Prostate gland (tissue), 2 donors: ENCODE results near the gene SYNE1. TPM values are rescaled to one million over a fixed set of nuclear protein-coding genes. Genes with fewer than 3 reads are reported as not detected.

Experiments used
- DNase-seq: peaks from one replicate; pipeline ENCODE4 v3.0.0-alpha.2; 2019; ENCODE audit warnings: low spot score
- H3K27ac ChIP-seq, 2 donors: fragments of 200-600 bp; sonication (generic); 2 replicates each; pipeline ENCODE4 v1.5.1; 2017 to 2019
- H3K27me3 ChIP-seq: fragments of 200-600 bp; sonication (generic); replicated peaks from 2 replicates; pipeline ENCODE4 v1.5.1; 2019; ENCODE audit not compliant: insufficient read depth
- H3K36me3 ChIP-seq, 2 donors: fragments of 200-600 bp; sonication (generic); 1 replicate in 1 of 2; 2 replicates in 1 of 2; pipeline versions ENCODE4 v1.5.1 to v1.8.1; 2017 to 2019
- H3K4me1 ChIP-seq: fragments of 200-600 bp; sonication (generic); replicated peaks from 2 replicates; pipeline ENCODE4 v1.5.1; 2019
- H3K4me3 ChIP-seq, 2 donors: fragments of 200-600 bp; sonication (generic); 2 replicates each; pipeline ENCODE4 v1.5.1; 2017 to 2019
- H3K9me3 ChIP-seq: fragments of 200-600 bp; sonication (generic); 2 replicates; pipeline ENCODE4 v1.5.1; 2017
- POLR2A ChIP-seq: fragments of 450-650 bp; IDR thresholded peaks from one replicate; pipeline ENCODE4 v1.6.1; 2016; ENCODE audit warnings: antibody characterized with exemption, mild to moderate bottlenecking
- POLR2AphosphoS5 ChIP-seq: sonication (generic); formaldehyde crosslinking; IDR thresholded peaks from one replicate; pipeline ENCODE4 v1.6.1; 2017; ENCODE audit warnings: antibody characterized with exemption
- WGBS: methylation state at CpG from one replicate; pipeline ENCODE4 v1.1.5; 2018; 5-methylcytosine and 5-hydroxymethylcytosine counted together
- intact Hi-C: fragments of 100-400 bp; cut with DNase I; formaldehyde crosslinking; loops from one replicate; pipeline ENCODE4 v1.14.2; 2022
- total RNA-seq, 2 donors: library from RNA; depleted of rRNA; stranded (reverse); fragments of >200 nt; gene quantifications; one replicate each; pipeline ENCODE4 v1.1.0, GENCODE V29; 2016
- TF ChIP-seq, protein P1 (sequence below), 4 experiments: fragments of 200-600 bp in 2 of 4; fragments of 450-650 bp in 2 of 4; sonication (generic) in 2 of 4; IDR thresholded peaks; 1 replicate in 3 of 4; 2 replicates in 1 of 4; pipeline ENCODE4 v1.5.1; 2016 to 2019; ENCODE audit warnings: antibody characterized with exemption in 4 of 4, mild to moderate bottlenecking in 2 of 4, moderate library complexity in 2 of 4

The SYNE1 gene
- total RNA-seq, 2 donors from 2014 or later = 36.5 to 154 TPM

DNA sequence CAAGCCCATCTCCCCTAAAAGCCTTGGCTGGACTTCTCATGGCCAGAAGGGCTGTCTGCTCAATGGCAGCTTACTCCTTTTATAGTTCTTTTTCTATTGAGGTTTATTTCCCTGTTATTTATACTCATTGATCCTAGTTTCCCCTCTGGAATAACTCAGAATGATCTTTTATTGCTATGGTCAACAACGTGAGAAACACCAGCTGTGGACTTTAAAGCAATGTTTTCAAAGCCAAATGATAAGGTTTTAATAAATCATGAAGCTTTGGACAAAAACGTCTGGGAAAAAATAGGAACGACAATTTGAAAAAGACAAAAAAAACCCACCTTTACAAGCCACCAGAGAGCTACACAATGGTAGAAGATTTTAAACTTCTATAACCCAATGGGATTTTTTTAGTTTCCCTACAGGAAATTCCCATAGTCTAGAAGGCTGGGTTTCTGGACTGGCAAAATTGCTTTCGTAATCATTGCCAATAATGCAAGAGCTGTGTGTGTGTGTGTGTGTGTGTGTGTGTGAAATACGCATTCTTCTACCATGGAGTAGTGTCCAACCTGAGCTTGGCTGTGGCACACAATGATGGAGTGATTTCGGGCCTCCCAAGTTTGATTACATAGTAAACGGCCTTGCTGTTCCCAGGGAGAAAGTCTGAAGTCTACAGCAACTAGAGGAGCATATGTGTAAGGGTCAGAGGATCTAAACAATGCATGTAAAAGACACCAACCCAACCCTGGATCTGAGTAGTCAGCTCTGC, 396.0 kb downstream of the SYNE1 start:
- Histone ChIP-seq H3K9me3 (no peaks in the 10 kb centered on the region), H3K36me3 (no peaks in the 10 kb centered on the region), H3K4me3 (no peak overlapping the region), H3K27ac (no peak overlapping the region), H3K27me3 (no peaks in the 10 kb centered on the region), H3K4me1 (no peaks in the 10 kb centered on the region)
- TF ChIP-seq, protein P1, sequence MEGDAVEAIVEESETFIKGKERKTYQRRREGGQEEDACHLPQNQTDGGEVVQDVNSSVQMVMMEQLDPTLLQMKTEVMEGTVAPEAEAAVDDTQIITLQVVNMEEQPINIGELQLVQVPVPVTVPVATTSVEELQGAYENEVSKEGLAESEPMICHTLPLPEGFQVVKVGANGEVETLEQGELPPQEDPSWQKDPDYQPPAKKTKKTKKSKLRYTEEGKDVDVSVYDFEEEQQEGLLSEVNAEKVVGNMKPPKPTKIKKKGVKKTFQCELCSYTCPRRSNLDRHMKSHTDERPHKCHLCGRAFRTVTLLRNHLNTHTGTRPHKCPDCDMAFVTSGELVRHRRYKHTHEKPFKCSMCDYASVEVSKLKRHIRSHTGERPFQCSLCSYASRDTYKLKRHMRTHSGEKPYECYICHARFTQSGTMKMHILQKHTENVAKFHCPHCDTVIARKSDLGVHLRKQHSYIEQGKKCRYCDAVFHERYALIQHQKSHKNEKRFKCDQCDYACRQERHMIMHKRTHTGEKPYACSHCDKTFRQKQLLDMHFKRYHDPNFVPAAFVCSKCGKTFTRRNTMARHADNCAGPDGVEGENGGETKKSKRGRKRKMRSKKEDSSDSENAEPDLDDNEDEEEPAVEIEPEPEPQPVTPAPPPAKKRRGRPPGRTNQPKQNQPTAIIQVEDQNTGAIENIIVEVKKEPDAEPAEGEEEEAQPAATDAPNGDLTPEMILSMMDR (IDR thresholded peaks at IDR 0.05) = no peak
- TF ChIP-seq POLR2AphosphoS5 = no peak
- TF ChIP-seq POLR2A = no peak
- intact Hi-C loops = no loop called here
- WGBS = 59% methylated on average over 7 of the region's 7 CpGs
- no peak for DNase-seq

DNA sequence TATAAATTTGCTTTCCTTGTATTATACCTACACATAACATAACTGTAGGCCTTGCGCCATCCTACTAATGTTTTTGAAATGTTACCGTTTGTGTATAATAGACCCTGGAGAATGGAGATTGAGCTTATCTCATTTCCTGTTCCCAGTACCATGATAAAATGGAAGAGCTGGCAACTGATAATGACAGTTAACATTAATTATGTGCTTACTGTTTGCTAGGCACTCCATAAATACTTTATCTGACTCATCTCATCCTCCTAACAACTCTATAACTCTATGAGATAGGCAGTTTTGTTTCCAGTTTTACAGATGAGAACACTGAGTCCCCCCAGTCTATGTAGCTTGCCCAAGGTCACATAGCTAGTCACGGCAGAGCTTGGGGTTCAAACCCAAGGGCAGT, 396.7 kb downstream of the SYNE1 start:
- Histone ChIP-seq H3K9me3 (no peaks in the 10 kb centered on the region), H3K36me3 (no peaks in the 10 kb centered on the region), H3K27me3 (no peaks in the 10 kb centered on the region), H3K4me1 (no peaks in the 10 kb centered on the region), H3K4me3 (no peak overlapping the region), H3K27ac (no peak overlapping the region)
- WGBS = 68% methylated on average over 3 of the region's 3 CpGs
- DNase-seq = no peak
- intact Hi-C loops = no loop called here
- no peak for TF ChIP-seq POLR2A
- TF ChIP-seq POLR2AphosphoS5 = no peak
- TF ChIP-seq, protein P1 (IDR thresholded peaks at IDR 0.05) = no peak

DNA sequence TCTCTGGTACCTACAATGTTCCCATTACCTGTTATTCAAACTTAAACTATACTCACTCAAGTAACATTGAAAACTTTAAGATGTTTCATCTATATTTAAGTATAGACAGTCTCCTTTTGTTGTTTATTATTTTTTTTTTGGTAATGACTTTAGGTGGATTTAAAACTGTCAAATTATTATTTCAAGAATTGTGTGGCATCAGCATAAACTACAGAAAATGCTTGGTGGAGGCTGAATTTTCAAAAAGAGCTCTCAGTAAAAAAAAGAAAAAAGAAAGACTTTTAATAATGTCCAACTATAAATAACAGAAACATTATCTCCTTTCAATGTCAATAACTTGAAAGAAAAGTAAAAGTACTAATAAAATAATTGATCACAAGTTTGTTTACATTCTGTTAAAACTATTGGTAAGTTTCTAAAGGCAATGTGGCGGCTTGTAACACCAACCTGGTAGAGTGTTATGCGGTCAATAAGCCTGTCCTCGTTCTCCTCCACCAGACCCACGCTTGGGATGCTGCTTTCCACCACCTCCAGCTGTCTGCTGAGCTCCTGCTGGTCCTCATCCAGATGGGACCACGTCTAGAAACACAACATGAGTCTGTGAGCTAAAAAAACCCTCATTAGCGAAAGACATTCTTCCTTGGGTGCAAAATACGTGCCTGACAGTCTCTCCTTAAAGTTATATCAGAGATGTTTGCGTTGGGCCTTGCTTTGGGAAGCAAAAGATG, 400.6 kb downstream of the SYNE1 start:
- Histone ChIP-seq H3K27me3 (no peaks in the 10 kb centered on the region), H3K4me3 (no peak overlapping the region), H3K27ac (no peak overlapping the region), H3K36me3 (peaks cover 0 to 5% of the 10 kb centered on the region in 2 donors), H3K4me1 (no peaks in the 10 kb centered on the region), H3K9me3 (no peaks in the 10 kb centered on the region)
- TF ChIP-seq, protein P1 (IDR thresholded peaks at IDR 0.05) = no peak
- TF ChIP-seq POLR2A = no peak
- TF ChIP-seq POLR2AphosphoS5 = no peak
- intact Hi-C loops = no loop called here
- DNase-seq = no peak
- 91% methylated on average over 8 of the region's 8 CpGs for WGBS

GRCh38 chr6:152233547-152234320, 403.4 kb downstream of the SYNE1 start:
- intact Hi-C loops = no loop called here
- Histone ChIP-seq H3K4me3 (no peak overlapping the region), H3K27me3 (no peaks in the 10 kb centered on the region), H3K9me3 (no peaks in the 10 kb centered on the region), H3K36me3 (peaks cover 0 to 5% of the 10 kb centered on the region in 2 donors), H3K27ac (no peak overlapping the region), H3K4me1 (no peaks in the 10 kb centered on the region)
- DNase-seq = no peak
- 88% methylated on average over 17 of the region's 17 CpGs for WGBS
- TF ChIP-seq POLR2A (no peak), POLR2AphosphoS5 (no peak)
- TF ChIP-seq, protein P1 (IDR thresholded peaks at IDR 0.05) = no peak
